22Rv1 (cell line): ENCODE results near the gene TCEA2.
"Not testable (repeated sequence)": the region's sequence is repeated elsewhere in the genome, so short reads cannot be mapped to it uniquely, and the experiment has no call there.

Source experiments
- H3K27ac ChIP-seq: fragments of 450-650 bp; 2 replicates; pipeline ENCODE4 v1.5.1; 2017
- CTCF ChIP-seq: fragments of 450-650 bp; IDR thresholded peaks from 2 replicates; pipeline ENCODE4 v1.5.1; 2017; ENCODE audit warnings: mild to moderate bottlenecking
- ZFX ChIP-seq: fragments of 450-650 bp; IDR thresholded peaks from 2 replicates; pipeline ENCODE4 v1.6.1; 2017; ENCODE audit warnings: antibody characterized with exemption, borderline replicate concordance

Gene TCEA2

GRCh38 chr20:64113796-64114355 is 50.9 kb downstream of the TCEA2 start:
- no peak overlapping the region for H3K27ac ChIP-seq
- TF ChIP-seq CTCF, result no peak
- TF ChIP-seq ZFX, result no peak

GRCh38 chr20:64114356-64114971 is 51.5 kb downstream of the TCEA2 start:
- no peak overlapping the region for H3K27ac ChIP-seq
- TF ChIP-seq ZFX (no peak), CTCF (no peak)

- TF ChIP-seq ZFX, result no peak
- TF ChIP-seq CTCF, result no peak
- no peak overlapping the region for H3K27ac ChIP-seq
Measured at GRCh38 chr20:64115171-64115911, 52.3 kb downstream of the TCEA2 start.

- no peak overlapping the region for H3K27ac ChIP-seq
- TF ChIP-seq ZFX (no peak), CTCF (no peak)
Measured at GRCh38 chr20:64116016-64116415, 53.0 kb downstream of the TCEA2 start.

- H3K27ac ChIP-seq, result no peak overlapping the region
- TF ChIP-seq ZFX (no peak), CTCF (no peak)
Measured at GRCh38 chr20:64116541-64117431, 53.8 kb downstream of the TCEA2 start.

GRCh38 chr20:64117432-64117777 is 54.4 kb downstream of the TCEA2 start:
- H3K27ac ChIP-seq, result not testable (repeated sequence)

GRCh38 chr20:64119301-64119680 is 56.3 kb downstream of the TCEA2 start:
- no peak for TF ChIP-seq ZFX
- no peak for TF ChIP-seq CTCF
- H3K27ac ChIP-seq, result no peak overlapping the region
